CD4-positive, alpha-beta T cell treated with Interleukin-15 for 1 hour (primary cell): ENCODE measurements around the gene UBAC2.
A peak's percentile ranks its signal among the peaks of the same experiment; 100 is the strongest.

Source experiments
- DNase-seq: peaks from one replicate; pipeline ENCODE4 v3.0.0-alpha.2; 2020

UBAC2 gene

GRCh38 chr13:99298056-99298455 lies 97.4 kb downstream of the UBAC2 start:
- no peak for DNase-seq

DNA sequence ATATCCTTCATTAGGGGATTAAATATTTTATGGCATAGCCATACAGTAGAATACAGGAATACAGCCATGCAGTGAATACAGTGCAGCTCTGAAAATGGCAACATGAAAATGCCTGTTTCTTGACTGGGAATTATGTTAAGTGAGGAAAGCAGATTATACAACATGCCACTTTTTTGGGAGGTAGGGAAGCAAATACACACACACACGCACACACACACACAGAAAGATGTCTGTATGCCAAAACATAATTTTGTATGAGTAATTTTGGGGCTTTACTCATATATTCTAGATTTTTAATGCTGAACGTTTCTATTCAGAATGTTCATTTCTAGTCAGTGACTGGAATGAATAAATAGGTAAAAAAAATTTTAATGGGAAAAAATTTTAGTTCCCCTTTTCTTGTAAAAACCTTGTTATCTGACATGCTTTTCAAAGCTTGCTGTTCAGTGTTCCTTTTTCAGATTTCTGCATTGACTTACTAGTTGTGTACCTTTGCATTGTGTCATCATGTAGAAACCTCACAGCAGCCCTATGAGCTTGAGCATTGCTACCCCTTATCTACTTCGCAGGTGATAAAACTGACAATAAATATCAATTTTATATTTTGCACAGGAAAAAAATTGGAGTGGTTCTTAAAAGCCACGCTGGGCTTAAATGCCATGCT lies 98.7 kb downstream of the UBAC2 start:
- no peak for DNase-seq

- DNase-seq: no peak
These were observed 99.3 kb downstream of the UBAC2 start for GRCh38 chr13:99299920-99300341.

DNA sequence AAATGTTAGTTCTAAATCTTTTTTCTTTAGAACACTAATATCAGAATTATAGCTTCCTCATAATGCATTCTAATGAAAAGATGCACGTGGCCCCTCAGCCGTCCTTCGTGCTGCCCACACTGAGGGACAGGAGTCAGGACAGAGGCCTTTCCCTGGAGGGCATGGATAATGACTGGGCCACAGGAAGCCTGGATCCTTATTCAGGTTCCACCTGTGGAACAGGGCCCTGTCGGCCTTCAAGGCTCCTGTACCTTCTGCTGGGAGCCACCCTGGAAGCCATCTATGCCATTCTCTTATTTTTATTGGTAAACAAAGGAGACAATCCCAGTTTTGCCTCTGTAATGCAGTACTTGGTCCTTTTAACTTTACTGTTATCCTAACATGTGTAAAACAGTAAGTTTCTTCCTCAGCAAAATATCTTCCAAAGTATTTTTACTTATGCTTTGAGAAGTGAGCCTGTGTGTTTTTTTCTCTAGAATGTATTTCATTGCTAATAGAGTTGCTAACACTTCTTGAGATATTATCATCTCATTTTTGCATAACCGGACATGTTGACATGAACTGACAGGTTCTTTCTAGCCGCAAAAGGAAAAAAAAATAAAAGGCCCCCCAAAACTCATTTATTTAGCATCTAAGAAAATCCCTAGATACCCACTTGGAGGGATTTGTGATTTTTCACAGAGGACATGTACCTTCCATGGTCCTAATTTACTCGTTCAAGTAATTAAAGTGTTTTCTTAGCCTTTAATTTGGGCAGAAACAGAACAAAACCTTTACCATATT lies 100.6 kb downstream of the UBAC2 start:
- DNase-seq: no peak

- DNase-seq: no peak
These were observed 101.4 kb downstream of the UBAC2 start for GRCh38 chr13:99301913-99302636.

- DNase-seq: no peak
These were observed 102.2 kb downstream of the UBAC2 start for GRCh38 chr13:99302637-99303505.

GRCh38 chr13:99303863-99304521 lies 103.3 kb downstream of the UBAC2 start:
- peak; percentile 70 for DNase-seq

- no peak for DNase-seq
These were observed 103.9 kb downstream of the UBAC2 start for GRCh38 chr13:99304541-99304940.

GRCh38 chr13:99305158-99305557 lies 104.5 kb downstream of the UBAC2 start:
- DNase-seq: no peak

DNA sequence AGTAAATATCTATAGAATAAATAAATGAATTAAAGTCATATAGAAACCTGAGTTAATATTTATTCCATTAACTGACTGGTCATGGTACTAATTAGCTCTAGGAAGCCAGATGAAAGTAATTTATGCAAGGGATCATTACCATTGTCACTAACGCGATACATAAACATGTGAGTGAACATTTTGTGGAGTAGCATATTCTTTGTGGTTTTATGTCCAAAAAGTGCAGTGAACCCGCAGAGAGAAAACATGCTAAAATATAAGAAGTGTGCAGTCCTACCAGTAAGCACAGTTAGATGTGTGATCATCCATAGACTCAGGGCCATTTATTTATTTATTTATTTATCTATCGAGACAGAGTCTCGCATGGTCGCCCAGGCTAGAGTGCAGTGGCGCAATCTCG lies 104.9 kb downstream of the UBAC2 start:
- DNase-seq: no peak

- peak; percentile 61 for DNase-seq
These were observed 106.6 kb downstream of the UBAC2 start, which contains the start of gene GPR183 for GRCh38 chr13:99307247-99307646. Gene GPR183 (minus strand): TSS chr13:99307399. CDS start chr13:99296145, 11,254 bp downstream.

GRCh38 chr13:99307648-99308339 lies 107.1 kb downstream of the UBAC2 start:
- peak; percentile 57 for DNase-seq

GRCh38 chr13:99308471-99309087 lies 107.9 kb downstream of the UBAC2 start:
- DNase-seq: no peak

DNA sequence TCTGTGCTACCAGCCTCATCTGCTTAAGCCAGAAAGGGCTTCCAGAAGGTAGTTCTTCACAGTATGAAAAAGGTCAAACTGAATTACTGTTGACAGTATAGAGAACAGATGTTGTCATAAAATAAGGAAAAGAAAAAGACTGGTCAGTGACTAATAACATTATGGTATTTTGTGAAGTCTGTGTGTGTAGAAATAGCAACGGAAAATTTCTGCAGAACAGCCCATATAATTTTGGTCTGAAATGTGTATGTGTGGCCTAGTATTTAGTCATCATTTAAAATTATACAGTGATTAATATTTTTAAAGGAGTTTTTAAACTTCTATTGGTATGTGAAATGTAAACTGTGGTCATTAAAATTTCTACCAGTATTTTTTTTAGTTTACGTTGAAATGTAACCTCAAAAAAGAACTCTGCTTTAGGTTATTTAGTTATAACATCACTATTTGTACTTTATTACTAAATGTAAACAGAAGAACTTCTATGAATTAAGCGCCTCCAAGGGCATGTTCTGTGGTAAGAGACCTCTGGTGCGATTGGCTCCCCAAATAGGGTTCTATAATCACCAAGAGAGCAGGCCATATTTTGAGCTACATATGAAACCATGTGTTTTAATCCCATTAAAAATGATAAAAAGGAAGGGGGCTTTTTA lies 109.9 kb downstream of the UBAC2 start:
- DNase-seq: no peak

DNA sequence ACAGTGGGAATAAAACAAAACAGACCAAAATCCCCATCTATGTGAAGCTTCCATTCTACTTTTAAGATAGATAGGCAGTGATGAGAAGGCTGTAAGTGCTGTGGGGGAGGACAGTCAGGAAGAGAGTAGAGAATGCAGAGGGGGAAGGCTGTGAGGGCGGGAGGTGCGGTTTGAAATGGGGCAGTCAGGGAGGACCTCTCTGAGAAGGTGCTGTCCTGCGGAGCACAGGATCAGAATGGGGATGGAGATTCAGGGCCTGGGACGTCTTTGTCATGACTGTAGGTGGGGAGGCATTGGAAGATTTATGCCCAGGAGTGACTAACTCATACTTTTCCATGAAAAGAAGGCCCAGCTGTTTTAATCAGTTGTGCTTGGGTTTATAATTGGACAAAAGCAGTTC lies 110.5 kb downstream of the UBAC2 start:
- no peak for DNase-seq

GRCh38 chr13:99311748-99312492 lies 111.3 kb downstream of the UBAC2 start:
- DNase-seq: no peak

DNA sequence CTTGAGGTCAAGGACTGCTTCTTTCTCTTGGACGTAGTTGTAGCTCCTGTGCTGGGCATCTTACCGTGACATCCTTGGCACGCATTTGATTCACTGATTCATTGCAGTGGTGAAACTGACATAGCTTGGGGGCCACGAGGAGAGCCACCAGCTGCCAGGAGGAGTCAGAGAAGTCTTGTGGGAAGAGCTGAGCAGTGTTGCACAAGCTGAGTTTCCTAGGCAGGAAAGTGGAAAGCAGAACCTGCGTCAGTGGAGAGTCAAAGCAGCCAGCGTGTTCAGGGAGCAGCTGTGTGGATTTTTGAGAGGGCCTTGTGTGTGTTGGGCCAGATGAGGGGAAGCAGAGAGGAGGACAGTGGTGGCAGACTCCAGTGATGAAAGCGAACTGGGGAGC lies 111.8 kb downstream of the UBAC2 start:
- peak; percentile 84 for DNase-seq

DNA sequence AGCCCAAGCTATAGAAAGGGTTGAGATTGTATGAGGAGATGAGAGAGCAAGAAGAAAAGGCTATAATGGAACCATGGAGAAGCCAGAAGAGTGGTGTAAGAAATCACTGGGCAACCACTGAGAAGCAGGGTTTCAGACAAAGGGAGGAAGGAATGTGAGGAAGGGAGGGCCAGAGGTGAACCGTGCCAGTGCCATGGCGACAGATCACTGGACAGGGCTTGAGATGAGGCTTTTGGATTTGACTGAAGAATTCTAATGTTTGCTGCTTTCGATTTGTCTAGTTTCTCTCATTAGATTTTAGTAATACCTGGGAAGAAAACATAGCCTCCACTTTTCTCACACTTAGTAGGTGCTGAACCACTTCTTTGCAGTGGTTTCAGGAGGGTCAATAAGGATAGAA lies 112.8 kb downstream of the UBAC2 start:
- no peak for DNase-seq

DNA sequence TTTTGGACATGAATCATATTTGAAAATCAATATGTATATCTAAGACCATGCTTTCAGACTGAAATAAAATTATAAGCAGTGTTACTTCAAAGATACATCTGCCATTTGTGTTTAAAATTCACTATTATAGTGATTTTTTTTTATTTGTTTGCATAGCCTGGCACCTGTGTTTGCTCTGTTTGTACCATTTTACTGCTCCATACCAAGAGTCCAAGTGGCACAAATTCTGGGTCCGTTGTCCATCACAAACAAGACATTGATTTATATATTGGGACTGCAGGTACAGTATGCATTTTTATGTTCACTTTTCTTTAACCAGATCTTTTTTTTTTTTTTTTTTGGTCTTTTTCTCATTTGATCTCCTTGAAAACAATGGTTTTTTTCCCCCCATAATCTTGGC lies 113.3 kb downstream of the UBAC2 start:
- DNase-seq: no peak
